Ecto neural progenitor cell (in vitro differentiated cells): ENCODE measurements around the gene ST3GAL3.

ENCODE experiments used
- DNase-seq: peaks from one replicate; pipeline ENCODE4 v3.0.0-alpha.2; 2018; ENCODE audit warnings: low spot score

ST3GAL3 gene

DNA sequence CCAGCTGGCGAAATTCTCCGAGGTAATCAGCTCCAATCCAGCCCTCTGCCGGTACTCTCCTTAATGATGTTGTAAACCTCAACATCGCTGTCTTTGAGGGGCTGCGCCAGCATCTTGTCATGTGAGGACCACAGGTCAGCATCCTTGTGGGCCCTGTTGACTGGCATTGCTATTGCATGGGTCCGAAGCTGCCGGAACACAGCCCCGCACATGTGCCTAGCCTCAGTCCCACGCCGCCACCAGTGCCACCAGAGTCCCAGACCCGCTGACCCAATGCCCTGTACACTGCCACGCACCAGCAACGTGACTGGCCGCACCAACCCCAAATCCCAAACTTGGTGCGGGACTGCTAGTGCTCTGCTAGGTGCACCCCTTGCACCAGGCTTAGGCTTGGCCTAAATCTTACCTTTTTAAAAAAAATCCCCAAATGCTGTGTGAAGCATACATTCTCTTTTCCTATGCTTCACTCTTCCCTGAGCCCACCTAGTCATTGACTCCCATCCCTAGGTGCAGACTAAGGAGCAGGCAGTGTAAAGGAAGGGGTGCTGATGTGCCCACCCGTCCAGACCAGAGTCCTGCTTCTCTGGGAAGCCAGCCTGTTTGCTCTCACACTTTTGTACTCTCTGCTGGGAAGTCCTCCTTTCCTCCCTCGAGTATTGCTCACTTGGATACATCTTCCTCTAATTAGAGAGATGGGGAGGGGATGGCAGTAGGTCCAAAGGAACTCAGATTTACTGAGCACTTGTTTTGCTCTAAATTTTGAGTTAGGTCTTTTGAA, 144.4 kb downstream of the ST3GAL3 start:
- DNase-seq, result no peak

DNA sequence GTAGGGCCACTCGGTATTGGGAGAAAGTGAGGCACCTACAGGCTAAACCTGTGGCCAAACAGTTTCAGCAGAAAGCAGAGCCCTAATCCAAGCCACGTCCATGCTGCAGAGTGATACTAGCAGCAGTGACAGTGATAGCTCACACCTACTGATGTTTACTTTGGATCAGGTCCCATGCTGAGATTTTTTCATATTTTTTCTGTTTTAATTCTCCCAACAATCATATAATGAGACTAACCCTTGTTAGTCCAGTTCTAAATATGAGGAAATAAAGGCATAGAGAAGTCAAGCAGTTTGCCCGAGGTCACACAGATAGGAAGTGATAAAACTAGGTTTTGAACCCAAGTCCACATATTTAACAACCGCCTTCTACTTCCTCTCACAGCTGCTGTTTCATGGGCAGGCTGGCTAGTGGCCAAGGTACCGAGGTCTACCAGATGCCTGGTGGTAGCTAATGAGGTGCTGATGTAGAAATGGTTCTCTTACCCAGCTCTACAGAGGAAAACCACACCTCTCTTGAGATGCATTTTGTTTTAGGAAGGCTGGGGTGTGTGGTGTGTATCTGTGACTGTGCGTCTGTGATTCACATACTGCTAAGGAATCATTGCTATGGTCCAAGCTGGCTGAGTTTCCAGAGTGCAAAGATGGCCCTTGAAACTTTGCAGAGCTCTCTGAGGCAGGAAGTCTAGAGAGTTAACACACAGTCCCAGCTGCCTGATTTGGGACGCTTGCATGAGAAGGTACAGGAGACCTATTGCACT, 146.0 kb downstream of the ST3GAL3 start:
- DNase-seq, result no peak

DNA sequence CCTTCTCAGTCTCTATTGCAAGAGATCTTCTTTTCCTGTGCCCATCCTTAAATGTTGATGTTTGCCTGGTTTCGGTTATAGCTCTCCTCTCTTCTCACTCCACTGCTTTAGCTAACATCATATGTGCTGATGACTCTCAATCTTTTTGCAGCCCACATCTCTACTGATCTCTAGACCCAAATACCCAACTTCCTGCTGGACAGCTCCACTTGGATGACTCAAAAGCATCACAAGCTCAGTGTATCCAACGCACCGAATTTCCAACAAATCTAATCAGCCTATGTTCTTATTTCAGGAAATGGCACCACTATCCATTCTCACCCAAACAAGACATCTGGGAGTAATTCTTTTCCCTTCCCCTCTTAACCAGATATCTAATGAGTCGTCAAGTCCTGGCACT, 147.1 kb downstream of the ST3GAL3 start:
- DNase-seq, result no peak

DNA sequence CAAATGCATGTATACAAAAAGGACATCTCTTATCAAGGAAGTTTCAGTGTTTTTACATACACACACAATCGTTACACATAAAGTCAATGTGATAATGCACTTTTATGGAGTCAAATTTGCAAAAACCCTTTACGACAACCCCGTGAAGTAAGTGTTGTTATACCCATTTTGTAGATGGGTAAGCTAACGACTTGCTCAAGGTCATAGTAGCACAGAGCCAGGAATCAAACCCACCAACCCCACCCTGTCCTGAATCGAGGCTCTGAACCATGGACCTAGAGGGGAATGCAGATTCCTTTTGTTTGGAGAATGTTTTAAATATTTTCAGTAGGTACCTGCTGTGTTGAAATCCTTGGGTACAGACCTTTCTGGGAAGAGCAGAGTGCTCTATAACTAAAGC, 148.9 kb downstream of the ST3GAL3 start:
- no peak for DNase-seq

DNA sequence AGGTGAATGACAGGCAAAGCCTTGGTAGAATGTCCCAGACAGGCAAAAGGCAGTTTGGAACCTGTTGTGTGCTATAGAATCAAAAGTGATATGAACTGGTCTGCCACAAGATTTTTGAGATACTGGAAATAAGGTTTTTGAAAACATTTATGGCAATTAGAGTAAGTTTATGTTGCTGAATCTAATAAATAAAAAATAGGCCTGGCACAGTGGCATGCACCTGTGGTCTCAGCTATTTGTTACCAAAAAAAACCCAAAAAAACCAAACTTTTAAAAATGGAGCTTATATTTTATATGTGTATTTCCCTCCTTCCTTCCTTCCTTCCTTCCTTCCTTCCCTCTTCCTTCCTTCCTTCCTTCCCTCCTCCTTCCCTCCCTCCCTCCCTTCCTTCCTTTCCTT, 149.8 kb downstream of the ST3GAL3 start:
- no peak for DNase-seq

DNA sequence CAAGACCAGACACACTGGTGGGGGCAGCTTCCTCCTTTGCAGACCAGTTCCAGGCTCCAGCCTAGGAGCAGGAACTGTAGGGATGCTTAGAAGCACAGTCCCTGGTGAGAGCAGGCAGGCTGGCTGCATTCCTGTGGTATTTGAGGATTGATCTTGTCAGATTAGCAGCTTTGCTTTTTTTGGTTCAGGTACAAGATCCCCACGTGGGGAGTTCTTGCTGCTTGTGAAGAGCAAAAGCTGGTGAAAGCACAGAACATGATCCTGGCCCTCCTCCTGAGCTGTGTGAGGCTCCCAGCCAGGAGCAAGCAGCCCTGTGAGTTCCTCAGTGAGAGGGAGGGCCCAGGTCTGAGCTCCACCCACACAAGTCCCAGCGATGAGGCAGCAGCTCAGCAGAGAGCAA, 151.0 kb downstream of the ST3GAL3 start:
- peak; percentile 58 for DNase-seq

DNA sequence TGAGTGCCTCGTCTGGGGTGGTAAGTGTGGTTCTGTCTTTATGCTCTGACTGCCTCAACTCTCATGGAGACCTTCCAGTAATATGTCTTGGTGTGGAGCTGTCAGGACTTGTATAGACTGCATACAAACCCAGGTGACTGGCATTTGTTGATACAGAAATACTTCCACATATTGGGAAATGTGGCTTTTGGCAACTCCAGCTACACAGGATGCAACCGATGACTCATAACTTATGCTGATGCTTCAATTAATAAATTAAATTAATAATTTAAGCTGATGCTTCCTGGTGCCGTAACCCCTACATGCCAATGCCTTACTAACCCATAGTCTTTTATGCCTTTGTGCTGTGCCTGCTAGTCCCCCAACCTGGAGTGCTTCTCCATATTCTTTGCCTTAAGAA, 154.0 kb downstream of the ST3GAL3 start:
- no peak for DNase-seq

DNA sequence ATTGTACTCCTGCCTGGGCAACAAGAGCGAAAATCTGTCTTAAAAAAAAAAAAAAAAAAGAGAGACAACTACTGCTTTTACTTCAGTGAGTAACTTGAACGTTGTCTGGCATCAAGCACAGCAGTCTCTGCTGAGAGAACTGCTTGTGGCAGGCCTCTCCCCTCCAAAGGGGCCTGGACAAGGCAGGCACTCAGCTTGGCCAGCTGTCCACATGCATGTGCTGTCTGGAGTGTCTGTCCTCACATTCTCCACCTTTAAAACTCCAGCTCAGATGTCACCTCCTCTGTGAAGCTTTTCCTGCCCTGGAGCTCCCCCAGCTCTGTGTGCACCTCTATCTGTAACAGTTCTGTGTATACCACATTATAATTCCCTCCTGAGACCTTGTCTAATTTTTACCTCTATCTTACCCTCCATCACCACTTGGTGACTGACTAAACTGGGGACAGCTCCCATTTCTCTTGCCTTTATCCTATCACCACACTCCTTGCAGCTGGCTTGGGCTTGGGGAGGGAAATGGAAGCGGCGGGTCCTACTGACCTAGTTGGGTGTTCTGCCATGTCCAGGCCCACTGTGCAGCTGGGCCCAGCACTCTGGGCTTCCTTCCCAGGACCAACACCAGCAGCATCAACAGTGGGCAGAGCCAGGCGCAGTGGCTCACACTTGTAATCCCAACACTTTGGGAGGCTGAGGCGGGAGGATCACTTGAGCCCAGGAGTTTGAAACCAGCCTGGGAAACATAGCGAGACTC, 154.8 kb downstream of the ST3GAL3 start:
- no peak for DNase-seq

DNA sequence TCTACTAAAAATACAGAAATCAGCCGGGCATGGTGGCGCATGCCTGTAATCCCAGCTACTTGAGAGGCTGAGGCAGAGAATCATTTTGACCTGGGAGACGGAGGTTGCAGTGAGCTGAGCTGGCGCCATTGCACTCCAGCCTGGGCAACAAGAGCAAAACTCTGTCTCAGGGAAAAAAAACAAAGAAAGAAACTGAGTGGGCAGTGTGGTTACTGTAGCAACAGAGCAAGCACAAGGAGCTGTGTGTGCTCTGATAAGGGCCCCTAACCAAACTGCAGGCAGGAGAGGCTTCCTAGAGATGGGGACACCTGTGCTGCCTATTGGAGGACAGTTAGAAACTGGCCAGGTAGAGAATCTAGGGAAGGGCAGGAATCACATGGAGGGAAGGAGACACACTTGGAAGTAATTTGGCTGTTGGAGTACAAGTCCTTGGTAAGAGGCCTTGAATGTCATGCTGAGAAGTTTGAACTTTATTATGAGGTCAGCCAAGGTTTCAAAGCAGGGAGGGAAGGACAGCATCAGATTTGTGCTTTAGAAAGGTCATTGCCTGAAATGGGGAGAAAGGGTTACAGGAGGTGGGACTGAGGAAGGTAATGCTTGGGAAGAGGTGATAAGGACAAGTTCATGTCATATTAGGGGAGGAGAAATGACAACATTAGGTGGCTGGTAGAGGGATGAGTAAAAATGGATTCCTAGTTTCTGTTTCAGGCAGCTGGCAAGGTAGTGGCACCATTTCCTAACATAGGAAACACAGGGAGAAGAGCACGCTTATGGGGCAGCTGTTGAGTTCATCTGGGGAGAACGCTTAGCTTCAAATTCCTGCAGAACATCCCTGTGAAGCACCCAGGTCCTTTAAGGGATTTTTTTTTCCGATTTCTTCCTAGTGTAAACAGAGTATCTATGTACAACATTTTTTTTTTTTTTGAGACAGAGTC, 157.0 kb downstream of the ST3GAL3 start:
- DNase-seq, result peak; percentile 5

DNA sequence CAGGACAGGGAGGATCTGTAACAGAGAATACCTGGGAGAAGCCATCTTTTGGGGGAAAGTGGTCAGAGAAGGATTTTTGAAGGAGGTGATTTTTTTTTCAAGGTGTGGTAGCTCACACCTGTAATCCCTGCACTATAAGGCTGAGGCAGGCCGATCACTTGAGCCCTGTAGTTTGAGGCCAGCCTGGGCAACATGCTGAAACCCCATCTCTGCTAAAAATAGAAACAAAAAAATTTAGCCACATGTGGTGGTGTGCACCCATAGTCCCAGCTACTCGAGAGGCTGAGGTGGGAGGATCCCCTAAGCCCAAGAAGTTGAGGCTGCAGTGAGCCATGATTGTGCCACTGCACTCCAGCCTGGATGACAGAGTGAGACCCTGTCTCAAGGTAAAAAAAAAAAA, 158.9 kb downstream of the ST3GAL3 start:
- DNase-seq, result peak; percentile 8

DNA sequence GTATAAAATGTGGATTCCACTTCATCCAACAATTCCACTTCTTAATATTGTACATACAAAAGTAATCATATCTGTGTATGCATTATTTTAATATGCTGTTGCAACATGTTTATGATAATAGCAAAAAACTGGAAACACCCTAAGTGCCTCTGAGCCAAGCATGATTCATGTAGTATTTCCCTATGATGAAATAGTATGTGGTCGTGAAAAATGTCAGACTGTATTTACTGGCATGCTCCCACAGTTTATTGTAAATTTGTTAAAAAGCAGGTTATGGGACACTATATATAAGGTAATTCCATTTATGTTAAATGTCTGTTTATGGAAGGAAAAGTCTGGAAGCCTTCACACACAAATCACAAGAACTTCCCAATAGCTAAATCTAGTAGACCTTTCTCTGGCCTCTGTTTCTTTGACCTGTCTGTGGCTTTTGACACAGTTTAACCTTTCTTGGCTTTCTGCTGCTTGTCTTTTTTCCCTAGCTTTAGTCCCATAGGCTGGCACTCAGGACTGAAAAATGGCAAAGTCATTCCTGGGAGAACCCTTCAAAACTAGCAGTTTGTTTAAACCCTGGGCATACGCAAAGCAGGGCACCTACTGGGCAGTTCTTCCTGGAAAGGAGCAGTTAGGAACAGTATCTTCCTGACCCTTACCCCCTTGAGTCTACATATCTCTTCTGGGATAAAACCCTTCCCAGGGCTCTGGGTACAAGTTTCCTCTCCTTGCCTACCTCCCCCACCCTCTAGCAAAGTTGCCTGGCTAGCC, 160.8 kb downstream of the ST3GAL3 start:
- DNase-seq, result peak; percentile 6

DNA sequence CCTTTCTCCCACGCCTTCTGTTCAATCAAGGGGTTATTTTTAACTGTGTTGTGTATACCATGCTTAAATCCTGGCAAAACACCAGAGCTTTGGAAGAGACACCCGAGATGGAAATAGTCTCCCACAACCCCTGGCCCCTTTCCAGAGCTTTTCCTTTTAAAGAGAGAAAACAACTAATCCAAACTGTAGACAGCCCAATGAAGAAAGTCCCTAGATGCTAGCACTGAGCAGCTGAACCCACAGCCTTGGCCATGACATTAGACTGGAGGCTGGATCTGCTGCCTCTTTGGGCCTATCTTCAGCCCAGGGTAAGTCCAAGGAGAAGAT, 161.4 kb downstream of the ST3GAL3 start:
- no peak for DNase-seq

DNA sequence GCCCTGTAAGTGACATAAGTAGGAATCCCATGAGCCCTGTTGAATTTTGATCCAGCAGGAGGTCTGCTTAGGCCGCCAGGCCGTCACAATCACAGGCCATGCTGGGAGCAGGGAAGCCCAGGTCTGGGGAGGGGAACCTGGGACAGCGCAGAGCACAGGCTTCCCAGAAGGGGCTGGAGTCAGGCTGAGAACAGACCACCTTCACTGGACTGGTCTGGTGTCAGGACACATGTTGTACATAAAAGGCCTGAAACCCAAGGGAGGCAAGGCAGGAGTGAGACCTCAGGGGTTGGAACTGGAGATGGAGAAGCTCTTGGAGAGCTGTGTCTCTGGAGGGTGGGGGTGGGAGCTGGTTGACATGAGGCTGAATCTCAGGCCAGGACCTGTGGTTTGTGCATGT, 163.0 kb downstream of the ST3GAL3 start:
- peak; percentile 38 for DNase-seq

DNA sequence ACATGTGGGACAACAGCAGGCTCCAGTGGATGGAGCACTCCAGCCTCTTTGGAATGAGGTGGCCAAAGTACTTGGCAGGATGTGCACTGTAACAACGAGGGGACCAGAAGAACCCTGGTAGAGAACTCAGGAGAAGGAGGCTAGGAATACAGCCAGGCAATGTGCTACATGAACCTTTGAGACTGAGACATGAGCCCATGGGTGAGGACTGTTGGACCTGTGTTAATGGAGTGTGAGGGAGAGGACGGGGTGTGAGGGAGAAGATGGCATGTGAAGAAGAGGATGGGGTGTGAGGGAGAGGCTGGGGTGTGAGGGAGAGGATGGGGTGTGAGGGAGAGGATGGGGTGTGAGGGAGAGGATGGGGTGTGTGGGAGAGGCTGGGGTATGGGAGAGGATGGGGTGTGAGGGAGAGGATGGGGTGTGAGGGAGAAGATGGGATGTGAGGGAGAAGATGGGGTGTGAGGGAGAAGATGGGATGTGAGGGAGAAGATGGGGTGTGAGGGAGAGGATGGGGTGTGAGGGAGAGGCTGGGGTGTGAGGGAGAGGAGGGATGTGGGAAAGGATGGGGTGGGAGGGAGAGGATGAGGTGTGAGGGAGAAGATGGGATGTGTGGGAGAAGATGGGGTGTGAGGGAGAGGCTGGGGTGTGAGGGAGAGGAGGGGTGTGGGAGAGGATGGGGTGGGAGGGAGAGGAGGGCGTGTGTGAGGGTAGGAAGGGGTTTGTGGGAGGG, 164.0 kb downstream of the ST3GAL3 start:
- no peak for DNase-seq

DNA sequence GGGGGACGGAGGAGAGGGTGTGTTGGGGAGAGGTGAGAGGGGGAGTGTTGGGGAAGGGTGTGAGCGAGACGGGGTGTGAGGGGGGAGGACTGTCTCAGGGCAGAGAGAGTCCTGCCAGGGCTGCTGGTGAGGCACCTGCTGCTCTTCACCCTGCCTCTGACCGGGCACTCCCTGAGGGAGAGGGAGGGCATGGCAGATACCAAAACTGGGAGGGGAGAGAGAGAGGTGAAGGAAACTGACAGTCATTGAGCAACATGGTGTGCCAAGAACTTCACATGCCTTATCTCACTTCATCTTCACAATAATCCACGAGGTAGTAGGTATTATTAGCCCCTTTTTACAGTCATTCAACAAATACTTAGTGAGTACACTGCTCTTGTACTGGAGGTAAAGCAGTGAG, 164.9 kb downstream of the ST3GAL3 start:
- DNase-seq, result no peak

DNA sequence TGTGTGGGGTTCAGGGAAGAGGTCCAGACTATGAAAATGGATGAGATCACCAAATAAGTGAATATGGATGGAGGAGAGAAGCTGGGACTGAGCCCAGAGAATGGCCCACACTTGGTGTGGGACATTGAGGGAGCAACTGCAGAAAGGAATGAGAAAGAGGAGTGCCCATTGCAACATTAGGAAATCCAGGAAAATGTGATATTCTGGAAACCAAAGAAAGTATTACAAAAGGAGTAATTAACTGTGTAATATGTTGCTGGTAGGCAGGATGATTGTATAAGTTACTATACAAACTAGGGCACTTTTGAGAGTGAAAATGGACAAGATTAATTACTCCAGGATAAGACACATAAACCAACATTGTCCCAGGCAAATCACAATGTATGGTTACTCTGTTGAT, 166.5 kb downstream of the ST3GAL3 start:
- DNase-seq, result no peak

DNA sequence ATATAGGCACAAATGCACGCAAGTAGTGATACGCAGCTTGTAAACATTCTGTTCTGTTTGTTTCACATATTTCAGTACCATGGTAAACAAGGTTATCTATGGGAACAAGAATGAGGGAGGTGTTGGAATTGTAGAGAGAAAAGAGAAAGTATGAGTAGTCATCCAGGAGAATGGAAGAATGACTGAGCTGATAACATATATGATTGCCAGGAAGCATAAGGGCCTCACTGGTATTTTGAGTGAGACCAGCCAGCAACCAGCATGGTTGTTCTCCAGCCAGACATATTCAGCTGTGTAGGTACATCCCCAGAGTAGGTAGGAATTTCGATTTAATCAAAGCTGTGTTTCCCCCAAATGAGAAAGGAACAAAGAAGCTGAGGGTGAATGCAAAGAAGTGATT, 167.4 kb downstream of the ST3GAL3 start:
- DNase-seq, result no peak

DNA sequence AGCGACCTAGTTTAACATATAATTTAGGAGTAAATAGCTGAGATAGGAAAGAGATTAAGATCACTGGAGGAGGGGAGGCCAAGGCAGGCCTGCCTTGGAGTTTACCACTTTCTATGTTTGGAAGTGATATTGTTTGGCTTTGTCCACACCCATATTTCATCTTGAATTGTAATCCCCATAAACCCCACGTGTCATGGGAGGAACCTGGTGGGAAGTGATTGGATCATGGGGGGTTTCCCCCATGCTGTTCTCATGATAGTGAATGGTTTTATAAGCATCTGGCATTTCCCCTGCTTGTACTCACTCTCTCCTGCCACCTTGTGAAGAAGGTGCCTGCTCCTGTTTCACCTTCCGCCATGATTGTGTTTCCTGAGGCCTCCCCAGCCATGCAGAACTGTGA, 168.0 kb downstream of the ST3GAL3 start:
- DNase-seq, result no peak

DNA sequence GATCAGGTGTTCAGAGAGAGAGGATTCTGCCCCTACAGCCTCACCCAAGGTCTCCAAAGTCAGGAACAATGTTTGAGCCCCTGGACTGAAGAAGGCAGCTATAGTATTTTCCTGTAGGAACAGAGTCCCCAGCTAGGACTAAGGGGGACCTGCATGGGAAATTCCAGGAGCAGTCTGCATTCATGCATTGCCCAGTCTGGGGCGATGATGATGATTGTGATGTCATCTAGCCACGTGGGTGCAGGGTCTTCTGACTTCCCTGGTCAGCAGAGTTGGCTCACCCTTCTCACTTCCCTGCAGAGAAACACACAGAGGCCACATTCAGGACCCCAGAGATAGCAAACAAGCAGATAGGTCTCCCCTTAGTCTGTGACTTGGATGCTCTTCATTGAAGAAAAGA, 169.8 kb downstream of the ST3GAL3 start:
- DNase-seq, result no peak

DNA sequence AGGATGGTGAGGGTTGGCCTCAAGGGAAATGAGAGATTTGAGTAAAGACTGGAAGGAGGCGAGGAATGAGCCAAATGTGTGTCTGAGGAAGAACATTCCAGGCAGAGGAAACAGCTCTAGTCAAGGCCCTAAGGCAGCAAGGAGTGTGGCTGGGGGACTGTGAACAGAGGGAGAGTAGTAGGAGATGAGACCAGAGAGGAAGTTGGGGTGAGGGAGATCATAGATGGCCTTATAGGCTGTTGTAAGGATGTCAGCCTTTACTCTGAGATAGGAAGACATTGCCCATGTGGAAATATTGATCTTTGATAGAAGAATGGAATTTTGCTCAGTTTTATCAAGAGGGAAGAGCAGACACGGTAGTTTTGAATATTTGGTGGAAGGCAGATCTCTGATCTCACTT, 171.1 kb downstream of the ST3GAL3 start:
- DNase-seq, result no peak

DNA sequence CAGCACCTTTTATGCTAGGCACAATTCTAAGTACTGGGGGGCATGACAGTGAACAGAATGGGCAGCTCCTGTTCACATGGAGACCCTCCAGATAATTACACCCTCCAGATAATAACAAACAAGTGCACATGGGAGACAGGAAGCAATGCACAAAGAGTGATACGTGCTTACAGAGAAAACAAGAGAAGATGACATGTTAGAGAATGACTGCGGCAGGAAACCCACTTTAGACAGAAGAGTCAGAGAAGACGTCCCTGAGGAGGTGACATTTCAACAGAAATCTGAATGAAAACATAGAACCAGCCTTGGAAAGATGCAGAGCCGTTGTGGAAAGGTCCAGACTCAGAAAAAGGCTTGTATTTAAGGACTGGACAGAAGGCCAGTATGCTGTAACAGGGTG, 171.5 kb downstream of the ST3GAL3 start:
- DNase-seq, result no peak
